ENCODE data around the gene CTSC.

- TF ChIP-seq, protein P1, sequence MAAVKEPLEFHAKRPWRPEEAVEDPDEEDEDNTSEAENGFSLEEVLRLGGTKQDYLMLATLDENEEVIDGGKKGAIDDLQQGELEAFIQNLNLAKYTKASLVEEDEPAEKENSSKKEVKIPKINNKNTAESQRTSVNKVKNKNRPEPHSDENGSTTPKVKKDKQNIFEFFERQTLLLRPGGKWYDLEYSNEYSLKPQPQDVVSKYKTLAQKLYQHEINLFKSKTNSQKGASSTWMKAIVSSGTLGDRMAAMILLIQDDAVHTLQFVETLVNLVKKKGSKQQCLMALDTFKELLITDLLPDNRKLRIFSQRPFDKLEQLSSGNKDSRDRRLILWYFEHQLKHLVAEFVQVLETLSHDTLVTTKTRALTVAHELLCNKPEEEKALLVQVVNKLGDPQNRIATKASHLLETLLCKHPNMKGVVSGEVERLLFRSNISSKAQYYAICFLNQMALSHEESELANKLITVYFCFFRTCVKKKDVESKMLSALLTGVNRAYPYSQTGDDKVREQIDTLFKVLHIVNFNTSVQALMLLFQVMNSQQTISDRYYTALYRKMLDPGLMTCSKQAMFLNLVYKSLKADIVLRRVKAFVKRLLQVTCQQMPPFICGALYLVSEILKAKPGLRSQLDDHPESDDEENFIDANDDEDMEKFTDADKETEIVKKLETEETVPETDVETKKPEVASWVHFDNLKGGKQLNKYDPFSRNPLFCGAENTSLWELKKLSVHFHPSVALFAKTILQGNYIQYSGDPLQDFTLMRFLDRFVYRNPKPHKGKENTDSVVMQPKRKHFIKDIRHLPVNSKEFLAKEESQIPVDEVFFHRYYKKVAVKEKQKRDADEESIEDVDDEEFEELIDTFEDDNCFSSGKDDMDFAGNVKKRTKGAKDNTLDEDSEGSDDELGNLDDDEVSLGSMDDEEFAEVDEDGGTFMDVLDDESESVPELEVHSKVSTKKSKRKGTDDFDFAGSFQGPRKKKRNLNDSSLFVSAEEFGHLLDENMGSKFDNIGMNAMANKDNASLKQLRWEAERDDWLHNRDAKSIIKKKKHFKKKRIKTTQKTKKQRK (IDR thresholded peaks at IDR 0.05; ENCODE audit: low read length) = no peak
- TF ChIP-seq ZBTB1 (CRISPR knock-in tag; IDR thresholded peaks at IDR 0.05; ENCODE audit: borderline replicate concordance) (no peak), POLR2A (IDR thresholded peaks at IDR 0.05; ENCODE audit: insufficient read depth in 1 of 2, low read depth in 2 of 2, low read length in 2 of 2) (no peak), ZNF253 (CRISPR knock-in tag; IDR thresholded peaks at IDR 0.05; ENCODE audit: borderline replicate concordance) (no peak), RFX5 (IDR thresholded peaks at IDR 0.05; ENCODE audit: low read depth, low read length) (no peak)
- TF ChIP-seq, protein P2, sequence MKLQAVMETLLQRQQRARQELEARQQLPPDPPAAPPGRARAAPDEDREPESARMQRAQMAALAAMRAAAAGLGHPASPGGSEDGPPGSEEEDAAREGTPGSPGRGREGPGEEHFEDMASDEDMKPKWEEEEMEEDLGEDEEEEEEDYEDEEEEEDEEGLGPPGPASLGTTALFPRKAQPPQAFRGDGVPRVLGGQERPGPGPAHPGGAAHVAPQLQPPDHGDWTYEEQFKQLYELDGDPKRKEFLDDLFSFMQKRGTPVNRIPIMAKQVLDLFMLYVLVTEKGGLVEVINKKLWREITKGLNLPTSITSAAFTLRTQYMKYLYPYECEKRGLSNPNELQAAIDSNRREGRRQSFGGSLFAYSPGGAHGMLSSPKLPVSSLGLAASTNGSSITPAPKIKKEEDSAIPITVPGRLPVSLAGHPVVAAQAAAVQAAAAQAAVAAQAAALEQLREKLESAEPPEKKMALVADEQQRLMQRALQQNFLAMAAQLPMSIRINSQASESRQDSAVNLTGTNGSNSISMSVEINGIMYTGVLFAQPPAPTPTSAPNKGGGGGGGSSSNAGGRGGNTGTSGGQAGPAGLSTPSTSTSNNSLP (IDR thresholded peaks at IDR 0.05; ENCODE audit: low read depth, low read length) = no peak
- TF ChIP-seq, protein P3, sequence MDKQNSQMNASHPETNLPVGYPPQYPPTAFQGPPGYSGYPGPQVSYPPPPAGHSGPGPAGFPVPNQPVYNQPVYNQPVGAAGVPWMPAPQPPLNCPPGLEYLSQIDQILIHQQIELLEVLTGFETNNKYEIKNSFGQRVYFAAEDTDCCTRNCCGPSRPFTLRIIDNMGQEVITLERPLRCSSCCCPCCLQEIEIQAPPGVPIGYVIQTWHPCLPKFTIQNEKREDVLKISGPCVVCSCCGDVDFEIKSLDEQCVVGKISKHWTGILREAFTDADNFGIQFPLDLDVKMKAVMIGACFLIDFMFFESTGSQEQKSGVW (CRISPR knock-in tag; IDR thresholded peaks at IDR 0.05; ENCODE audit: borderline replicate concordance) = no peak
Measured at GRCh38 chr11:88288560-88288959, 49.0 kb downstream of the CTSC start.
